Transverse colon (tissue), 4 donors: ENCODE measurements around the gene BATF2. TPM values are rescaled to one million over a fixed set of nuclear protein-coding genes. Genes with fewer than 3 reads are reported as not detected.

ENCODE experiments used
- DNase-seq: peaks from one replicate; pipeline ENCODE4 v3.0.0-alpha.2; 2019
- H3K27ac ChIP-seq, 4 donors: fragments of 200-600 bp; sonication (generic); 2 replicates each; pipeline ENCODE4 v1.5.1; 2016 to 2018; ENCODE audit warnings: inconsistent platforms in 4 of 4
- H3K27me3 ChIP-seq: fragments of 200-600 bp; sonication (generic); 2 replicates; pipeline ENCODE4 v1.5.1; 2017; ENCODE audit warnings: inconsistent platforms
- H3K36me3 ChIP-seq, 4 donors: fragments of 200-600 bp; sonication (generic); 2 replicates each; pipeline ENCODE4 v1.5.1; 2017 to 2019; ENCODE audit warnings: inconsistent platforms in 4 of 4
- H3K4me1 ChIP-seq, 4 donors: fragments of 200-600 bp; sonication (generic); 2 replicates each; pipeline ENCODE4 v1.5.1; 2017 to 2020; ENCODE audit warnings: inconsistent platforms in 4 of 4
- H3K4me3 ChIP-seq, 4 donors: fragments of 200-600 bp; sonication (generic); 1 replicate in 1 of 4; 2 replicates in 3 of 4; pipeline versions ENCODE4 v1.5.1 to v1.6.1; 2017 to 2019; ENCODE audit warnings: inconsistent platforms in 4 of 4
- H3K9me3 ChIP-seq, 2 donors: fragments of 200-600 bp; sonication (generic); 2 replicates each; pipeline ENCODE4 v1.5.1; 2017 to 2019; ENCODE audit warnings: inconsistent platforms in 2 of 2
- CTCF ChIP-seq, 5 experiments: fragments of 200-600 bp in 3 of 5; fragments of 450-650 bp in 2 of 5; sonication (generic) in 3 of 5; IDR thresholded peaks; 1 replicate in 2 of 5; 2 replicates in 3 of 5; pipeline ENCODE4 v1.5.1; 2016 to 2017; ENCODE audit warnings: antibody characterized with exemption in 5 of 5, inconsistent platforms in 3 of 5, mild to moderate bottlenecking in 2 of 5, moderate library complexity in 1 of 5
- EP300 ChIP-seq: sonication (generic); formaldehyde crosslinking; IDR thresholded peaks from one replicate; pipeline ENCODE4 v1.6.1; 2017; ENCODE audit warnings: antibody characterized with exemption, low read depth
- POLR2A ChIP-seq: fragments of 450-650 bp; IDR thresholded peaks from one replicate; pipeline ENCODE4 v1.6.1; 2016; ENCODE audit warnings: antibody characterized with exemption, mild to moderate bottlenecking, moderate library complexity
- POLR2AphosphoS5 ChIP-seq, 3 donors: sonication (generic); formaldehyde crosslinking; IDR thresholded peaks; one replicate each; pipeline ENCODE4 v1.6.1; 2016; ENCODE audit warnings: antibody characterized with exemption in 3 of 3
- WGBS, 2 donors: methylation state at CpG; one replicate each; pipeline ENCODE4 v1.1.5; 2018; ENCODE audit warnings: low coverage in 1 of 2; 5-methylcytosine and 5-hydroxymethylcytosine counted together
- in situ Hi-C, 4 donors: fragments of 200-750 bp; cut with MboI; loops; one replicate each; pipeline versions ENCODE4 v1.15.0 to v1.15.1; 2017; ENCODE audit warnings: low sequenced_read_pairs in 3 of 4, low pct_ligation_motif_present in 1 of 4, low pct_unique_long_range_greater_than_20kb in 1 of 4
- intact Hi-C: fragments of 100-400 bp; cut with DNase I; formaldehyde crosslinking; loops from one replicate; pipeline ENCODE4 v1.15.1; 2023; ENCODE audit warnings: low total_unique reads
- small RNA-seq, 4 donors: library from RNA; depleted of rRNA; stranded (forward); fragments of <200 nt; gene quantifications; one replicate each; pipeline ENCODE3, GENCODE V24; 2016
- total RNA-seq, 4 donors: library from RNA; depleted of rRNA; stranded (reverse); fragments of >200 nt; gene quantifications; one replicate each; pipeline ENCODE4 v1.1.0, GENCODE V29; 2016

The BATF2 gene
- total RNA-seq, 4 donors from 2014 or later, result 4.0 to 13.9 (median 11.2) TPM

- 44 to 53% methylated on average over 4 to 5 of the region's 5 CpGs for WGBS, 2 donors
- in situ Hi-C loops (no loop called here), intact Hi-C loops (no loop called here)
- H3K27ac ChIP-seq, result peak overlapping the region in 1 of 4 donors; percentile 37
- H3K4me1 ChIP-seq, result no peaks in the 10 kb centered on the region
- DNase-seq, result no peak
- no peak for TF ChIP-seq CTCF (IDR thresholded peaks at IDR 0.05)
- TF ChIP-seq EP300, result no peak
- no peak for TF ChIP-seq POLR2AphosphoS5 (IDR thresholded peaks at IDR 0.05)
- TF ChIP-seq POLR2A, result no peak
- no peak overlapping the region for H3K4me3 ChIP-seq
- H3K9me3 ChIP-seq, result no peaks in the 10 kb centered on the region
- no peaks in the 10 kb centered on the region for H3K27me3 ChIP-seq
- no peaks in the 10 kb centered on the region for H3K36me3 ChIP-seq
These were observed 42.6 kb downstream of the BATF2 start for GRCh38 chr11:64954201-64954600.

- 67 to 100% methylated on average over 2 to 4 of the region's 4 CpGs for WGBS, 2 donors
- intact Hi-C loops, result no loop called here
- DNase-seq, result no peak
- H3K27me3 ChIP-seq, result no peaks in the 10 kb centered on the region
- no peaks in the 10 kb centered on the region for H3K9me3 ChIP-seq
- H3K36me3 ChIP-seq, result no peaks in the 10 kb centered on the region
- no peak overlapping the region for H3K27ac ChIP-seq
- TF ChIP-seq POLR2A, result no peak
- no peak for TF ChIP-seq POLR2AphosphoS5 (IDR thresholded peaks at IDR 0.05)
- TF ChIP-seq CTCF (IDR thresholded peaks at IDR 0.05), result no peak
- no peak for TF ChIP-seq EP300
- no peak overlapping the region for H3K4me3 ChIP-seq
- in situ Hi-C loops, result no loop called here
- H3K4me1 ChIP-seq, result no peaks in the 10 kb centered on the region
These were observed 45.2 kb downstream of the BATF2 start for GRCh38 chr11:64951529-64951928.

- no peak for DNase-seq
- WGBS, 2 donors, result 67 to 80% methylated on average over 1 to 5 of the region's 5 CpGs
- H3K4me3 ChIP-seq, result no peak overlapping the region
- no peak for TF ChIP-seq CTCF (IDR thresholded peaks at IDR 0.05)
- in situ Hi-C loops (no loop called here), intact Hi-C loops (no loop called here)
- no peak overlapping the region for H3K27ac ChIP-seq
- H3K4me1 ChIP-seq, result no peaks in the 10 kb centered on the region
- H3K9me3 ChIP-seq, result no peaks in the 10 kb centered on the region
- no peaks in the 10 kb centered on the region for H3K27me3 ChIP-seq
- H3K36me3 ChIP-seq, result no peaks in the 10 kb centered on the region
These were observed 49.5 kb downstream of the BATF2 start for GRCh38 chr11:64947208-64947814.

Small RNA genes within 50 kb of the gene (small RNA-seq; reads per million reads assigned to genes)
- gene MIR6879 (0 to 0.55 (median 0.13) reads per million in 4 donors), gene SNX15 (0 reads per million in 4 donors)

Other genes with a start within 250 kb of the BATF2 start
- 1 to 10 TPM; 1.2 to 7.9 (median 2.2) TPM for gene PYGM, start 237.0 kb downstream of the BATF2 start, total RNA-seq
- gene SF1, start 218.4 kb downstream of the BATF2 start, total RNA-seq, result 100 to 1,000 TPM; 196 to 458 (median 377) TPM
- 100 to 1,000 TPM in 2 of 4 donors, 10 to 100 TPM in 2; 10.1 to 369 (median 90.9) TPM for gene MAP4K2, start 193.8 kb downstream of the BATF2 start, total RNA-seq
- 10 to 100 TPM; 19.5 to 30.3 (median 25.4) TPM for gene MEN1, start 186.4 kb downstream of the BATF2 start, total RNA-seq
- gene CDC42BPG, start 152.3 kb downstream of the BATF2 start, total RNA-seq, result 10 to 100 TPM; 32.6 to 82.3 (median 46.9) TPM
- gene EHD1, start 118.3 kb downstream of the BATF2 start, total RNA-seq, result 100 to 1,000 TPM in 2 of 4 donors, 10 to 100 TPM in 2; 67.9 to 202 (median 116) TPM
- 10 to 100 TPM; 30.1 to 82.3 (median 46.4) TPM for gene ATG2A, start 79.8 kb downstream of the BATF2 start, total RNA-seq
- 10 to 100 TPM; 16.7 to 38.1 (median 26.8) TPM for gene PPP2R5B, start 72.3 kb downstream of the BATF2 start, total RNA-seq
- 1 to 10 TPM in 1 of 4 donors, not detected in 3; 6.0 TPM for gene GPHA2, start 61.1 kb downstream of the BATF2 start, total RNA-seq
- gene MAJIN, start 24.9 kb downstream of the BATF2 start, total RNA-seq, result not detected
- gene ARL2, start 17.2 kb upstream of the BATF2 start, total RNA-seq, result 100 to 1,000 TPM in 1 of 4 donors, 10 to 100 TPM in 3; 28.4 to 147 (median 85.8) TPM
- gene SNX15, start 30.5 kb upstream of the BATF2 start, total RNA-seq, result 10 to 100 TPM in 3 of 4 donors, 1 to 10 TPM in 1; 1.9 to 53.3 (median 35.9) TPM
- 100 to 1,000 TPM in 1 of 4 donors, 10 to 100 TPM in 2, 1 to 10 TPM in 1; 3.7 to 105 (median 12.9) TPM for gene SAC3D1, start 44.2 kb upstream of the BATF2 start, total RNA-seq
- 100 to 1,000 TPM in 1 of 4 donors, 10 to 100 TPM in 2, not detected in 1; 13.8 to 105 (median 75.6) TPM for gene NAALADL1, start 61.6 kb upstream of the BATF2 start, total RNA-seq
- 1 to 10 TPM in 3 of 4 donors, not detected in 1; 1.9 to 2.6 (median 2.5) TPM for gene CDCA5, start 87.1 kb upstream of the BATF2 start, total RNA-seq
- gene ZFPL1, start 87.3 kb upstream of the BATF2 start, total RNA-seq, result 100 to 1,000 TPM in 1 of 4 donors, 10 to 100 TPM in 3; 44.5 to 105 (median 64.2) TPM
- 100 to 1,000 TPM; 252 to 560 (median 437) TPM for gene VPS51, start 99.2 kb upstream of the BATF2 start, total RNA-seq
- 10 to 100 TPM; 29.4 to 59.5 (median 42.3) TPM for gene TM7SF2, start 114.9 kb upstream of the BATF2 start, total RNA-seq
- gene ZNHIT2, start 120.7 kb upstream of the BATF2 start, total RNA-seq, result 10 to 100 TPM in 3 of 4 donors, 1 to 10 TPM in 1; 9.6 to 40.8 (median 12.2) TPM
- 100 to 1,000 TPM; 594 to 986 (median 662) TPM for gene FAU, start 125.2 kb upstream of the BATF2 start, total RNA-seq
- 100 to 1,000 TPM in 1 of 4 donors, 10 to 100 TPM in 3; 10.5 to 119 (median 60.9) TPM for gene MRPL49, start 125.3 kb upstream of the BATF2 start, total RNA-seq
- gene SYVN1, start 137.5 kb upstream of the BATF2 start, total RNA-seq, result 10 to 100 TPM; 20.5 to 72.6 (median 51.9) TPM
- not detected for gene SPDYC, start 173.3 kb upstream of the BATF2 start, total RNA-seq
- 1,000 to 10,000 TPM in 1 of 4 donors, 100 to 1,000 TPM in 3; 211 to 1,179 (median 376) TPM for gene CAPN1, start 185.0 kb upstream of the BATF2 start, total RNA-seq